Measurements from ENCODE around the gene GPS2.

DNA sequence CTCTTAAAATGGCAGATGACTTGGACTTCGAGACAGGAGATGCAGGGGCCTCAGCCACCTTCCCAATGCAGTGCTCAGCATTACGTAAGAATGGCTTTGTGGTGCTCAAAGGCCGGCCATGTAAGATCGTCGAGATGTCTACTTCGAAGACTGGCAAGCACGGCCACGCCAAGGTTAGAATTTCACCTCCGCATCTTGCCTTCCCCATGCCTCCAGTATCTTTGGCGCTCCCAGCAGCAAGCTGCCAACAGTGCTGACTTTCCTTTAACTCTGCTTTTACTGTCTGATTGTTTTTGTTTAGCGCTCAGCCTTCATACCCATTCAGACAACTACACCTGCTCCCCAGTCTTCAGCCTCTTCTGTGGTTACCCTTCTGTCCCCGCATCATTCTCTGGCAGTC is 5.5 kb downstream of the GPS2 start:
- TF ChIP-seq, protein P1, sequence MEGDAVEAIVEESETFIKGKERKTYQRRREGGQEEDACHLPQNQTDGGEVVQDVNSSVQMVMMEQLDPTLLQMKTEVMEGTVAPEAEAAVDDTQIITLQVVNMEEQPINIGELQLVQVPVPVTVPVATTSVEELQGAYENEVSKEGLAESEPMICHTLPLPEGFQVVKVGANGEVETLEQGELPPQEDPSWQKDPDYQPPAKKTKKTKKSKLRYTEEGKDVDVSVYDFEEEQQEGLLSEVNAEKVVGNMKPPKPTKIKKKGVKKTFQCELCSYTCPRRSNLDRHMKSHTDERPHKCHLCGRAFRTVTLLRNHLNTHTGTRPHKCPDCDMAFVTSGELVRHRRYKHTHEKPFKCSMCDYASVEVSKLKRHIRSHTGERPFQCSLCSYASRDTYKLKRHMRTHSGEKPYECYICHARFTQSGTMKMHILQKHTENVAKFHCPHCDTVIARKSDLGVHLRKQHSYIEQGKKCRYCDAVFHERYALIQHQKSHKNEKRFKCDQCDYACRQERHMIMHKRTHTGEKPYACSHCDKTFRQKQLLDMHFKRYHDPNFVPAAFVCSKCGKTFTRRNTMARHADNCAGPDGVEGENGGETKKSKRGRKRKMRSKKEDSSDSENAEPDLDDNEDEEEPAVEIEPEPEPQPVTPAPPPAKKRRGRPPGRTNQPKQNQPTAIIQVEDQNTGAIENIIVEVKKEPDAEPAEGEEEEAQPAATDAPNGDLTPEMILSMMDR (IDR thresholded peaks at IDR 0.05; ENCODE audit: low read length), result no peak
- TF ChIP-seq EZH2phosphoT487 (IDR thresholded peaks at IDR 0.05; ENCODE audit: low read length), result no peak
